Measurements from ENCODE around the gene ALDH3B1.

- no peak for TF ChIP-seq CTCF (conservative IDR thresholded peaks at IDR 0.05)
- no peak for TF ChIP-seq ZFX (IDR thresholded peaks at IDR 0.05)
These were observed 5.4 kb upstream of the ALDH3B1 start for GRCh38 chr11:68004551-68005335.
